Measurements from ENCODE around the gene PACSIN1.
"Not testable (repeated sequence)": the region's sequence is repeated elsewhere in the genome, so short reads cannot be mapped to it uniquely, and the experiment has no call there.

The PACSIN1 gene

DNA sequence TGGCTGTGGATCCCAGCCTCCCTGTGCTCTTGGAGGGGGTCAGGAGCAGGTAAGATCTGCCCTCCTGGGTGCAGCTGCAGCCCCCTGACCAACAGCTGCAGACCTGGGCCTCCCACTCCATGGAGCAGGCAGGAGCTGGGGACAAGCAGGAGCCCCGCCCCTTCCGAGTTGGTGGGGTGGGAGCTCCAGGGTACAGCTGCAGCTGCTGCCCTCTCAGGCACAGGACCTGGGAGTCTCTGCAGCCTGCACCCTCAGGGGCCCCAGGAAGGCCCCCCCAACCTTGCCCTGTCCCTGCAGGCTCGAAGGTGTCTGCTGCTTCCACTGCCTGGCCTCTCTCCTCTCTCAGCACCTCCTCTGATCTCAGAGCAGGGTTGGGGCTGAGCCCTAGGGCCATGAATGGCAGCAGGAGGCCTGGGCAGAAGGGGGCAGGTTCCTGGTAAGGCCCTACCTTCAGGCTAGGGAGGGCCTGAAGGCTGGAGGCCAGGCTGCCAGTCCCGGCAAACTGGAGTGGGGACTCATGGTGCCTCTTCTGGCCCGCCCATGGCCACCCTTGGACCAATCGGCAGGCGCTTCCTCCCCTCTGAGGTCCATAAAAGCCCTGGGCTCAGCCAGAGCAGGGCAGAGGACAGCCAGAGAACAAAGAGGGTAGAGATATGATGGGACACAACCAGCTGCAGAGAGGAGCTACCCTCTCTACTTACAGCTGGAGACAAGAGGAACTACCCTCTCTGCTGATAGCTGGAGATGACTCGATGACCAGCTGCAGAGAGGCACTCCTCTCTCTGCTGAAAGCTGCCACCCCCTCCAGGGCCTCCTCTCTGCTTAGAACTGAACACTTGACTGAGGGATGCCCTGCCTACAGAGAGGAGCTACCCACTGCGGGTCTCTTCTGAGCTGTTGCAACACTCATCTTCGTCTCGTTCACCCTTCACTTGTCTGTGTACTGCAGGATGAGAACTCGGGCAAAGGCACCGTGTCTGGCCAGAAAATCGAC is 7.8 kb upstream of the PACSIN1 start:
- no peak for DNase-seq

DNA sequence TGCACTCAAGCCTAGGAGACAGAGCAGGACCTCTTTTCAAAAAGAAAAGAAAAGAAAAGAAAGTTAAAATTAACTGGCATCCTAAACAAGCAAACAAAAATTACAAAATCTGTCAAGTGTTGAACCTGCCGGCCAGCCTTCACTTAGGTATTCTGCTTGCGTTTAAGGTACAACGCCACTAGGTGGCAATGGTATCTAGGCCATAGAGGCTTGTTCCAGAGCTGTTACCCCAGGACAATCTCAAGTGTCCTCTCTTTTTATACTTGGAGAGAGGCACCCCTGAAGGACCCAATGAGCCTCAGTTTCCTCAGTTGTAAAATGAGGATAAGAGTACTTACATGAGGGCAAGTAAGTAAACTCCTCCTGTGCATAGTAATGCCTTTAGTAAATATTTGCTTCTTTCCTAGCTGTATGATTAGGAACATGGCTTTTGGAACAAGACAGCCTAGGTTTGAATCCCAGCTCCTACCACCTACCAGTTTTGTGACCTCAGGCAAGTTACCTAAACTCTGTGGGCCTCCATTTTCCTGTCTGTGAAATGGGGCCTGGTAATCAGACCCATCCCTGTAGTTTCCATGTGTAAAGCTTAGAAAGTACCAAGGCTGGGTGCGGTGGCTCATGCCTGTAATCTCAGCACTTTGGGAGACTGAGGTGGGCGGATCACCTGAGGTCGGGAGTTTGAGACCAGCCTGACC is 5.8 kb upstream of the PACSIN1 start:
- peak; percentile 13 for DNase-seq

GRCh38 chr6:34460796-34461507 is 4.9 kb upstream of the PACSIN1 start:
- no peak for DNase-seq

GRCh38 chr6:34462010-34462409 is 3.9 kb upstream of the PACSIN1 start:
- no peak for DNase-seq

- DNase-seq: peak; percentile 73
These were observed 3.3 kb upstream of the PACSIN1 start for GRCh38 chr6:34462551-34462971.

DNA sequence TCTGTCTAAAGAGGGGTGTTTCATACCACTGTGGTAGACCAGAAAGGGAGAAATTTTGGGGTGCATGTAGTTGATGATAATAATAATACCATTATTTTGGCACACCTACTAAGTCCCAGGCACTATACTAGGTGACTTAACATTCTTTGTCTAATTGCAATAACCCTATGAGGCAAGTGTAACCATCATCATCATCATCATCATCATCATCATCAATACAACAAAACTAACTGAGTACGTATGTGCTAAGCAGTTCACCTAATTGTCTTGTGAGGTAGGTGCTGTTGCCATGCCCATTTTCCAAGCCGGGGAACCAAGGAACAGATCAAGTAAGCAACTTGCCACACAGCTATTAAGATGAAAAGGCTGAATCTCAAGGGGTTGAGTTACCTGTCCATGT is 2.6 kb upstream of the PACSIN1 start:
- no peak for DNase-seq

- no peak for DNase-seq
These were observed 2.0 kb upstream of the PACSIN1 start for GRCh38 chr6:34463849-34464248.

GRCh38 chr6:34466242-34467185 is 638 bp downstream of the PACSIN1 start:
- no peak for DNase-seq

DNA sequence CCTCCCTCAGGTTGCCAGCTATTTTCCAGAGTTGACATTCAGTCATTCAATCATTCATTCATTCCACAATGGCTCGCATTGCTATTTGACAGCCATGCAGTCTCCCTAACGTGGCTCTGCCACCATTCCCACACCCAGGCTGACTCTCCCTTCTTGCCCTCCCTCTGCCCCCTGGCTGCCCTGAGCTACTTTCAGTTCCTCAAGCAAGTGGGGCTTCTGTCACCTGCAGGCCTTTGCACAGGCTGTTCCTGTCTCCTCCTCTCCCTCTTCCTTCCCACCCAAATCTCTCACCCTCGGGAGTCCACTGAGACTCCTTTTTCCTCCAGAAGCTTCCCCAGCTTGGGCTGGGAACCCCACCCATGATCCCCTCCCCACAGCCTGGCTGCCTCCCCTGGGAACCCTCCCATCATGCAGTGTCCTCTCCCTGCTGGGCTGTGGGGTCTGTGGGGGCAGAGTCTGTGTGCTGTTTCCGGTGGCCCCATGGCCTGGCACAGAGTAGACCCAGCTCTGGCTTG is 2.6 kb downstream of the PACSIN1 start:
- no peak for DNase-seq

GRCh38 chr6:34469499-34469898 is 3.6 kb downstream of the PACSIN1 start:
- DNase-seq: no peak

DNA sequence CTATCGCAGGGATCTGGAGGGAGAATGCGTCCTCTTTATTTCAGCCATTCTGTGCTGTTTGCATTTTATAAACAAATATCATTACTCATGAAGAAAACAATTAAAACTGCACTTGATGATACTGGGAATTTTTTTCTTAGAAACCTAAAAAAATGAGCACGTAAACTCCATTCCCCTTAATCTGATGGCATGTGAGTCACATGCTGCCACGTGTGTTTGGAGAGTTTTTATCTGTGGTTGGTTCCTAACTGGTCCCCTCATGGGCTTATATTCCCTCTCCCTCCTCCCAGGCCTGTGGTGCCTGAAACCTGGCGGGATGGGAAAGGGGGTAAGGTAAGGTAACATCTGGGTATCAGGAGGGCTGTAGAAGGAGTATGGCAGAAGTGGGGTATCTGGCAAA is 6.5 kb downstream of the PACSIN1 start:
- no peak for DNase-seq

GRCh38 chr6:34473967-34474366 is 8.1 kb downstream of the PACSIN1 start:
- no peak for DNase-seq

- no peak for DNase-seq
These were observed 8.9 kb downstream of the PACSIN1 start for GRCh38 chr6:34474754-34475153.

GRCh38 chr6:34475238-34475682 is 9.4 kb downstream of the PACSIN1 start:
- DNase-seq: no peak

DNA sequence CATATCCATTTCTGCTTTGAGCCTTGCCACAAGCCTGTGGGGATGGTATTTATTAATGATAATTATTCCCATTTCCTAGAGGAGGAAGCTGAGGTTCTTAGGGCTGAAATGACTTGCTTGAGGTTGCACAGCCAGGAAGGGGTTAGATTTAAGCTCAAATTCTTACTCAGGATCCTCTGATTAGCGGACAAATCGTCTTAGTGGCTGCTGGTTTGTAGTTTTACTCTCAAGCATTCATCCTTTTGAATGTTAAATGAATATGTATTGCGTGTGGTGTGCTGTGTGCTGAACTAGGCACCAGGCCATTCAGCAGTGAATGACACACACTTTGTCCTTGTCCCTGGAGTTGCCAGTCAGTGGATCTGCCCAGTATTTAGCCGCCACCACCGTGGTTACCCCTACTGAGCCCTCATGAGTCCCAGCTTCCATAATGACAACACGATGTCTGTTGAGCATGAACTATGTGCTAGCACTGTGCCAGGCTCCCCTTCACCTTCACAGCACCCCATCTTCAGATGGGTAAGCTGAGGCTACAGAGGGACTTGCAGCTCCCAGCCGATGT is 10.0 kb downstream of the PACSIN1 start:
- no peak for DNase-seq

- no peak for DNase-seq
These were observed 10.6 kb downstream of the PACSIN1 start for GRCh38 chr6:34476447-34476846.

DNA sequence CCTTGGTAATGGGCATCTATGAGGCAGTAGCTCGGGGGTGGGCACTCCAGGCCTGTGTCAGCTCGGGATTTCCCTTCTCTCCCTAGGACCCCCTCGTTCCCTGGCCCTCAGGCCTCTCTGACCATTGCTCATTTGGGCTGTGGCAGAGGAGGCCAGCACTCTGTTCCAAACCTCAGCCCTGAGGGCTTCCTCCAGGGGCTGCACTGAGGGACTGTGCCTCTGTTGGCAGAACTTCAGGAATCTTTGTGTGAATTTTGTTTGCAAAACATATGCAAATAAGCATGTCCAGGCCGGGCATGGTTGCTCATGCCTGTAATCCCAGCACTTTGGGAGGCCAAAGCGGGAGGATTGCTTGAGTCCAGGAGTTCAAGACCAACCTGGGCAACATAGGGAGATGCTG is 11.0 kb downstream of the PACSIN1 start:
- DNase-seq: no peak

- DNase-seq: no peak
These were observed 12.9 kb downstream of the PACSIN1 start for GRCh38 chr6:34478796-34479195.

GRCh38 chr6:34483781-34484180 is 17.9 kb downstream of the PACSIN1 start:
- not testable (repeated sequence) for DNase-seq

DNA sequence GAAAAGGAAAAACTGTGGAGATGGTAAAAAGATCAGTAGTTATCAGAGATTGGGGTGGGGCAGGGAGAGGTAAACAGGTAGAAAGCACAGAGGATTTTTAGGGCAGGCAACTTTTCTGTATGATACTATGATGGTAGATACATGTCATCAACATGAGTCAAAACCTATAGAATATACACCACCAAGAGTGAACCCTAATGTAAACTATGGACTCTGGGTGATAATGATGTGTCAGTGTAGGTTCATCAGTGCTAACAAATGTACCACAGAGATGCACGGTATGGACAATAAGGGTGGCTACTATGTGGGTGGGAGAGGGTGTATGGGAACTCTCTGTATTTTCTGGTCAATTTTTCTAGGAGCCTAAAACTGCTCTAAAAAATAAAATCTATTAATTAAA is 18.5 kb downstream of the PACSIN1 start:
- no peak for DNase-seq

DNA sequence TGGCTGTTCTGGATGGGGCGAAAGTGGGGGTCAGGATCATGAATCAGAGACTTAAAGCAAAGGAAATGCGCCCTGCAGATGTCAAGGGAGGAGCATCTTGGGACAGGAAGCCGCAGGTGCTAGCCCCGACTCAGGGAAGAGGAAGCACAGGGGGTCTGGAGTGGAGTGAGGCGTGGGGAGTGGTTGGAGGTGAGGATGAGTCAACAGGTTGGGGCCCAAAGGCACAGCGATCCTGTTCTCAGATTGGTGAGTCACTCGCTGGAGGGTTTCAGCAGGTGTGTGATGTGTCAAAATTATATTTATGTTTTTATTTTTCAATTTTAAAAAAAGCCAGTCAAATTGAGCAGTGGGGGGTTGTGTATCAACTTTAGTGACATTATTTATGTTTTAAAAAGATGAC is 19.0 kb downstream of the PACSIN1 start:
- DNase-seq: no peak
